GM12878 (cell line): ENCODE results near the gene GPSM3. TPM values are rescaled to one million over a fixed set of nuclear protein-coding genes. Genes with fewer than 3 reads are reported as not detected.

ENCODE experiments used
- ATAC-seq: fragments of 200-7000 bp; cut with Tn5 transposase; 3 replicates; pipeline ENCODE4 v1.9.1; 2020; ENCODE audit warnings: mild to moderate bottlenecking, moderate library complexity
- BruUV-seq: library from RNA; stranded (reverse); fragments of 400-500 nt; replicated peaks from 2 replicates; lab custom pipeline; 2021; lab: Mats Ljungman, UMichigan
- CTCF ChIA-PET: fragments of 300-600 bp; sonication (Branson Sonifier 250); formaldehyde crosslinking; extraction: SDS; loops from one replicate; lab custom pipeline; 2021; ENCODE audit warnings: inconsistent platforms; lab: Yijun Ruan, JAX
- POLR2A ChIA-PET: fragments of 350-600 bp; formaldehyde crosslinking; extraction: SDS; loops from one replicate; lab custom pipeline; 2021; ENCODE audit warnings: inconsistent platforms; lab: Charles Lee
- RAD21 ChIA-PET: fragments of 300-600 bp; sonication (Branson Sonifier 250); formaldehyde crosslinking; loops from one replicate; lab custom pipeline; 2023; ENCODE audit warnings: antibody characterized with exemption; ENCODE audit not compliant: unreplicated experiment; lab: Charles Lee
- SMC1A ChIA-PET: fragments of 300-600 bp; sonication (Branson Sonifier 250); formaldehyde crosslinking; loops from one replicate; lab custom pipeline; 2023; ENCODE audit not compliant: unreplicated experiment, uncharacterized antibody; lab: Charles Lee
- DNase-seq: peaks from one replicate; pipeline ENCODE4 v3.0.0-alpha.2; 2011; ENCODE audit warnings: low read depth, low spot score
- FAIRE-seq: peaks from 3 replicates; lab custom pipeline; 2011; peaks lifted over from hg19 to GRCh38; lab: Jason Lieb, UNC
- H2AFZ ChIP-seq: 2 replicates; pipeline ENCODE4 v1.6.0; 2011; ENCODE audit warnings: low read depth, low read length, control low read depth; ENCODE audit not compliant: control insufficient read depth
- H3K27ac ChIP-seq: 2 replicates; pipeline ENCODE4 v1.5.1; 2011; ENCODE audit warnings: control low read depth; ENCODE audit not compliant: control insufficient read depth, insufficient read depth
- H3K27me3 ChIP-seq, 2 experiments: replicated peaks in 1 of 2; 2 replicates each; pipeline versions ENCODE4 v1.6.0 to v1.6.1; 2011; ENCODE audit warnings: low read length in 1 of 2; ENCODE audit not compliant: control insufficient read depth in 2 of 2, insufficient read depth in 2 of 2
- H3K36me3 ChIP-seq, 2 experiments: 2 replicates each; pipeline ENCODE4 v1.5.1; 2011; ENCODE audit warnings: low read length in 1 of 2; ENCODE audit not compliant: control insufficient read depth in 2 of 2, insufficient read depth in 2 of 2
- H3K4me1 ChIP-seq: 2 replicates; pipeline ENCODE4 v1.6.1; 2011; ENCODE audit warnings: mild to moderate bottlenecking, low read length, moderate library complexity, mixed read lengths; ENCODE audit not compliant: control insufficient read depth, insufficient read depth
- H3K4me2 ChIP-seq: 2 replicates; pipeline ENCODE4 v1.6.0; 2011; ENCODE audit warnings: control low read depth; ENCODE audit not compliant: control insufficient read depth, insufficient read depth
- H3K4me3 ChIP-seq: fragments of 200-600 bp; sonication (generic); 2 replicates; pipeline ENCODE4 v1.5.1; 2016
- H3K79me2 ChIP-seq: 2 replicates; pipeline ENCODE4 v1.6.0; 2011; ENCODE audit warnings: low read length; ENCODE audit not compliant: control insufficient read depth, insufficient read depth
- H3K9ac ChIP-seq: 2 replicates; pipeline ENCODE4 v1.8.0; 2011; ENCODE audit warnings: low read length, control low read depth, mixed read lengths; ENCODE audit not compliant: control insufficient read depth, insufficient read depth
- H3K9me3 ChIP-seq: replicated peaks from 3 replicates; pipeline ENCODE4 v1.5.1; 2011; ENCODE audit warnings: mild to moderate bottlenecking, low read length; ENCODE audit not compliant: control insufficient read depth, insufficient read depth
- H4K20me1 ChIP-seq: 2 replicates; pipeline ENCODE4 v1.6.0; 2011; ENCODE audit not compliant: control insufficient read depth, insufficient read depth
- BMI1 ChIP-seq: fragments of 450-650 bp; IDR thresholded peaks from 2 replicates; pipeline ENCODE4 v1.6.1; 2016; ENCODE audit warnings: mild to moderate bottlenecking, moderate library complexity, borderline replicate concordance
- CHD2 ChIP-seq: IDR thresholded peaks from 2 replicates; pipeline ENCODE4 v1.6.1; 2011; ENCODE audit warnings: low read depth, low read length, improper control_type of control experiment, borderline replicate concordance
- FOXK2 ChIP-seq: fragments of 450-650 bp; IDR thresholded peaks from 2 replicates; pipeline ENCODE4 v1.6.1; 2017; ENCODE audit warnings: mild to moderate bottlenecking, moderate library complexity
- HCFC1 ChIP-seq: fragments of 150-350 bp; IDR thresholded peaks from 2 replicates; pipeline ENCODE4 v1.6.1; 2014; ENCODE audit warnings: low read length
- HDAC6 ChIP-seq: fragments of 200-600 bp; sonication (generic); IDR thresholded peaks from one replicate; pipeline ENCODE4 v1.8.0; 2017; ENCODE audit warnings: antibody characterized with exemption; ENCODE audit not compliant: unreplicated experiment
- NFXL1 ChIP-seq: fragments of 450-650 bp; IDR thresholded peaks from 2 replicates; pipeline ENCODE4 v1.6.1; 2017; ENCODE audit warnings: antibody characterized with exemption, mild to moderate bottlenecking, borderline replicate concordance
- RAD51 ChIP-seq: fragments of 450-650 bp; IDR thresholded peaks from 2 replicates; pipeline ENCODE4 v1.6.1; 2016; ENCODE audit warnings: moderate library complexity, mild to moderate bottlenecking, inconsistent platforms
- SMAD1 ChIP-seq: fragments of 450-650 bp; IDR thresholded peaks from 2 replicates; pipeline ENCODE4 v1.6.1; 2018; ENCODE audit warnings: mild to moderate bottlenecking, low read depth; ENCODE audit not compliant: partially characterized antibody
- YY1 ChIP-seq: IDR thresholded peaks from 2 replicates; pipeline ENCODE4 v1.6.1; 2011; ENCODE audit warnings: low read depth, mild to moderate bottlenecking, low read length
- ZNF384 ChIP-seq: IDR thresholded peaks from 2 replicates; pipeline ENCODE4 v1.6.1; 2012; ENCODE audit warnings: low read depth, mild to moderate bottlenecking, low read length, improper control_type of control experiment, borderline replicate concordance
- WGBS: methylation state at CpG from one replicate; pipeline ENCODE4 v1.1.6; 2016; ENCODE audit warnings: low lambda C conversion rate; ENCODE audit not compliant: insufficient replicate concordance, insufficient coverage; ENCODE audit errors: missing lambda C conversion rate; 5-methylcytosine and 5-hydroxymethylcytosine counted together
- in situ Hi-C: fragments of 300-500 bp; cut with MboI; formaldehyde crosslinking; loops from 9 replicates; pipeline ENCODE4 v1.14.3; 2018; ENCODE audit warnings: mixed read lengths
- intact Hi-C: fragments of 100-400 bp; cut with micrococcal nuclease; formaldehyde crosslinking; loops from one replicate; pipeline ENCODE4 v1.14.2; 2022; ENCODE audit not compliant: unreplicated experiment
- polyA plus RNA-seq, 11 experiments: library from polyadenylated mRNA; depleted of rRNA in 4 of 11; unstranded in 6 of 11; stranded (reverse) in 5 of 11; fragments of >200 nt; fragmentation: Nextera tagmentation in 4 of 11; fragmentation: Illumina TruSeq in 1 of 11; extraction: Ambion mirVana in 4 of 11; extraction: Trizol in 1 of 11; gene quantifications; 1 replicate in 1 of 11; 2 replicates in 10 of 11; pipeline versions ENCODE4 v1.2.1 to v1.2.3, GENCODE V29; 2011 to 2016; ENCODE audit warnings: inconsistent platforms in 2 of 11, missing spikeins in 2 of 11, low read depth in 1 of 11
- total RNA-seq, 4 experiments: library from RNA; depleted of rRNA in 3 of 4; stranded (reverse); fragments of >200 nt in 3 of 4; fragmentation: Illumina TruSeq in 1 of 4; extraction: Trizol in 1 of 4; gene quantifications; 2 replicates each; pipeline versions ENCODE4 v1.2.1 to v1.2.3, GENCODE V29; 2013 to 2021
- TF ChIP-seq, protein P1 (sequence below): IDR thresholded peaks from 2 replicates; pipeline ENCODE4 v1.6.1; 2011; ENCODE audit warnings: borderline replicate concordance, low read depth, mild to moderate bottlenecking, moderate library complexity, low read length; ENCODE audit not compliant: insufficient read depth, poor library complexity, severe bottlenecking
- TF ChIP-seq, protein P2 (sequence below): fragments of 450-650 bp; IDR thresholded peaks from 2 replicates; pipeline ENCODE4 v1.6.1; 2018; ENCODE audit warnings: mild to moderate bottlenecking, low read depth, moderate library complexity; ENCODE audit not compliant: partially characterized antibody

GPSM3 gene
- total and polyA plus RNA-seq, 10 of the 15 experiments (the other 5 are each of a cell fraction or from before 2014, with no cell fraction given): 22.0 to 137 (median 113) TPM

DNA sequence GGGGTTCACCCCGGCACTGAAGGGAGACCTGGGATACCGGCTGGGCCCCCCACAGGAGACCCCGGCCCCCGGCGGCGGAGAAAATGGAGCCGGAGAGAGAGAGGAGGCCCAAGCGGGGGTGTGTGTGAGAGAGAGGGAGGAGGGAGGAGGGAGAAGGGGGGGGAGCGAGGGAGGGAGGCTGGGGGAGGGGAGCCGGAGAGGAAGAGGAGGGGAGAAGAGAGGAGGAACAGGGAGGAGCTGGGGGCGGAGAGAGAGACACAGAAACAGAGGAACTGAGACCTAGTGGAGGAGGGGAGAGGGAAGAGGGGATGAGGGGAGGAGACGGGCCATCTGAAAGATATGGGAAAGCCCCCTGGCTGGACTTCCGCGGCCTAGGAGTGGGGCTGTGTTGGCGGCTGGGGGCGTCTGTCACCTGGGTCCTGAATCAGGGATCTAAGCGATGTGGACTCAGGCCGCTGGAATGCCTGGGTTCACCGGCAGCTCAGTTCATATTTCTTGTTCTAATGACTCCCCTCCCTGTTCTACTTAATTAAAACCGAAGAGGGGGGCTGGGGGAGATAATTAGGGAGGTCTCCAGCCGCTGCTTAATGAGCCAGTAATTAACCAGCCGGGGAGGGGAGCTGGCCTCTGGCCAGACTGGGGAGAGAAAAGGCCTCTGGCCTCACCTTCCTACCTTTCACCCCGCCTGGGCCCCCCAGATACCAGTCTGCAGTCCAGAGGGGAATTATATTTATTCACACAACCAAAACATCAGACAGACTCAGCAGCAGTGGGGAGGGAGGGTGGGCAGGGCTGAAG is 2.2 kb downstream of the GPSM3 start, which contains the start of gene PBX2 (continued):
- TF ChIP-seq BMI1 (peak; percentile 45; the same call in 1 of the 2 replicates), SMAD1 (peak; percentile 80), CHD2 (peak; percentile 90), FOXK2 (peak; percentile 58; the same call in 1 of the 2 replicates), NFXL1 (peak; percentile 96), ZNF384 (no peak), RAD51 (no peak)
- TF ChIP-seq, protein P1, sequence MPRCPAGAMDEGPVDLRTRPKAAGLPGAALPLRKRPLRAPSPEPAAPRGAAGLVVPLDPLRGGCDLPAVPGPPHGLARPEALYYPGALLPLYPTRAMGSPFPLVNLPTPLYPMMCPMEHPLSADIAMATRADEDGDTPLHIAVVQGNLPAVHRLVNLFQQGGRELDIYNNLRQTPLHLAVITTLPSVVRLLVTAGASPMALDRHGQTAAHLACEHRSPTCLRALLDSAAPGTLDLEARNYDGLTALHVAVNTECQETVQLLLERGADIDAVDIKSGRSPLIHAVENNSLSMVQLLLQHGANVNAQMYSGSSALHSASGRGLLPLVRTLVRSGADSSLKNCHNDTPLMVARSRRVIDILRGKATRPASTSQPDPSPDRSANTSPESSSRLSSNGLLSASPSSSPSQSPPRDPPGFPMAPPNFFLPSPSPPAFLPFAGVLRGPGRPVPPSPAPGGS: peak; percentile 66

- WGBS: 0% methylated on average over 3 of the region's 23 CpGs
- in situ Hi-C loops (no loop called here), intact Hi-C loops (loop anchor here (1.0 to 2.0 kb wide), 2 partner anchors 13 to 59 kb away; partner anchors contain the start of genes AGPAT1 and FKBPL)
- ChIA-PET CTCF (no interaction called here), SMC1A (interaction anchor here (4.2 to 4.3 kb wide), 2 partner anchors 12 to 60 kb away, joined by 24 to 41 read pairs; partner anchors contain the start of genes AGPAT1, ATF6B, FKBPL and RNF5), RAD21 (interaction anchor here (1.0 to 1.6 kb wide), 2 partner anchors 11 to 12 kb away, joined by 5 to 6 read pairs; no protein-coding TSS in a partner anchor), POLR2A (interaction anchor here (0.6 to 7.0 kb wide), 6 partner anchors 11 to 956 kb away, joined by 3 to 123 read pairs (median 4); partner anchors contain the start of genes AGPAT1, ATF6B, EGFL8 and FKBPL)
- Histone ChIP-seq H3K4me1 (peaks cover 36% of the 10 kb centered on the region), H3K36me3 (peaks cover 0 to 6% of the 10 kb centered on the region in 2 experiments; a peak in 3 of 4 replicates), H3K9ac (peak overlapping the region; percentile 99), H3K27me3 (no peaks in the 10 kb centered on the region), H4K20me1 (no peaks in the 10 kb centered on the region), H3K9me3 (no peaks in the 10 kb centered on the region), H3K4me2 (peak overlapping the region; percentile 93; the same call in 1 of the 2 replicates), H2AFZ (no peak overlapping the region), H3K4me3 (peak overlapping the region; percentile 90), H3K79me2 (peaks cover 57% of the 10 kb centered on the region), H3K27ac (peak overlapping the region; percentile 100)
- DNase-seq (no peak), ATAC-seq (no peak), FAIRE-seq (no peak)
- TF ChIP-seq, protein P2, sequence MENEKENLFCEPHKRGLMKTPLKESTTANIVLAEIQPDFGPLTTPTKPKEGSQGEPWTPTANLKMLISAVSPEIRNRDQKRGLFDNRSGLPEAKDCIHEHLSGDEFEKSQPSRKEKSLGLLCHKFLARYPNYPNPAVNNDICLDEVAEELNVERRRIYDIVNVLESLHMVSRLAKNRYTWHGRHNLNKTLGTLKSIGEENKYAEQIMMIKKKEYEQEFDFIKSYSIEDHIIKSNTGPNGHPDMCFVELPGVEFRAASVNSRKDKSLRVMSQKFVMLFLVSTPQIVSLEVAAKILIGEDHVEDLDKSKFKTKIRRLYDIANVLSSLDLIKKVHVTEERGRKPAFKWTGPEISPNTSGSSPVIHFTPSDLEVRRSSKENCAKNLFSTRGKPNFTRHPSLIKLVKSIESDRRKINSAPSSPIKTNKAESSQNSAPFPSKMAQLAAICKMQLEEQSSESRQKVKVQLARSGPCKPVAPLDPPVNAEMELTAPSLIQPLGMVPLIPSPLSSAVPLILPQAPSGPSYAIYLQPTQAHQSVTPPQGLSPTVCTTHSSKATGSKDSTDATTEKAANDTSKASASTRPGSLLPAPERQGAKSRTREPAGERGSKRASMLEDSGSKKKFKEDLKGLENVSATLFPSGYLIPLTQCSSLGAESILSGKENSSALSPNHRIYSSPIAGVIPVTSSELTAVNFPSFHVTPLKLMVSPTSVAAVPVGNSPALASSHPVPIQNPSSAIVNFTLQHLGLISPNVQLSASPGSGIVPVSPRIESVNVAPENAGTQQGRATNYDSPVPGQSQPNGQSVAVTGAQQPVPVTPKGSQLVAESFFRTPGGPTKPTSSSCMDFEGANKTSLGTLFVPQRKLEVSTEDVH: no peak
- TF ChIP-seq YY1 (0 out of 2 replicates have a peak, but pooled peaks have one; percentile 37), HDAC6 (no peak), HCFC1 (no peak)
- no TSS peak for BruUV-seq
These were observed 2.7 kb downstream of the GPSM3 start for GRCh38 chr6:32189742-32190053.
